GM12878 (cell line): ENCODE results near the gene GPR17. TPM values are rescaled to one million over a fixed set of nuclear protein-coding genes. Genes with fewer than 3 reads are reported as not detected.

Experiments
- ATAC-seq: fragments of 200-7000 bp; cut with Tn5 transposase; 3 replicates; pipeline ENCODE4 v1.9.1; 2020; ENCODE audit warnings: mild to moderate bottlenecking, moderate library complexity
- BruUV-seq: library from RNA; stranded (reverse); fragments of 400-500 nt; replicated peaks from 2 replicates; lab custom pipeline; 2021; lab: Mats Ljungman, UMichigan
- CTCF ChIA-PET: fragments of 300-600 bp; sonication (Branson Sonifier 250); formaldehyde crosslinking; extraction: SDS; loops from one replicate; lab custom pipeline; 2021; ENCODE audit warnings: inconsistent platforms; lab: Yijun Ruan, JAX
- POLR2A ChIA-PET: fragments of 350-600 bp; formaldehyde crosslinking; extraction: SDS; loops from one replicate; lab custom pipeline; 2021; ENCODE audit warnings: inconsistent platforms; lab: Charles Lee
- RAD21 ChIA-PET: fragments of 300-600 bp; sonication (Branson Sonifier 250); formaldehyde crosslinking; loops from one replicate; lab custom pipeline; 2023; ENCODE audit warnings: antibody characterized with exemption; ENCODE audit not compliant: unreplicated experiment; lab: Charles Lee
- SMC1A ChIA-PET: fragments of 300-600 bp; sonication (Branson Sonifier 250); formaldehyde crosslinking; loops from one replicate; lab custom pipeline; 2023; ENCODE audit not compliant: unreplicated experiment, uncharacterized antibody; lab: Charles Lee
- DNase-seq: peaks from one replicate; pipeline ENCODE4 v3.0.0-alpha.2; 2011; ENCODE audit warnings: low read depth, low spot score
- FAIRE-seq: peaks from 3 replicates; lab custom pipeline; 2011; peaks lifted over from hg19 to GRCh38; lab: Jason Lieb, UNC
- H2AFZ ChIP-seq: 2 replicates; pipeline ENCODE4 v1.6.0; 2011; ENCODE audit warnings: low read depth, low read length, control low read depth; ENCODE audit not compliant: control insufficient read depth
- H3K27ac ChIP-seq: 2 replicates; pipeline ENCODE4 v1.5.1; 2011; ENCODE audit warnings: control low read depth; ENCODE audit not compliant: control insufficient read depth, insufficient read depth
- H3K27me3 ChIP-seq, 2 experiments: replicated peaks in 1 of 2; 2 replicates each; pipeline versions ENCODE4 v1.6.0 to v1.6.1; 2011; ENCODE audit warnings: low read length in 1 of 2; ENCODE audit not compliant: control insufficient read depth in 2 of 2, insufficient read depth in 2 of 2
- H3K36me3 ChIP-seq, 2 experiments: 2 replicates each; pipeline ENCODE4 v1.5.1; 2011; ENCODE audit warnings: low read length in 1 of 2; ENCODE audit not compliant: control insufficient read depth in 2 of 2, insufficient read depth in 2 of 2
- H3K4me1 ChIP-seq: 2 replicates; pipeline ENCODE4 v1.6.1; 2011; ENCODE audit warnings: mild to moderate bottlenecking, low read length, moderate library complexity, mixed read lengths; ENCODE audit not compliant: control insufficient read depth, insufficient read depth
- H3K4me2 ChIP-seq: 2 replicates; pipeline ENCODE4 v1.6.0; 2011; ENCODE audit warnings: control low read depth; ENCODE audit not compliant: control insufficient read depth, insufficient read depth
- H3K4me3 ChIP-seq: fragments of 200-600 bp; sonication (generic); 2 replicates; pipeline ENCODE4 v1.5.1; 2016
- H3K79me2 ChIP-seq: 2 replicates; pipeline ENCODE4 v1.6.0; 2011; ENCODE audit warnings: low read length; ENCODE audit not compliant: control insufficient read depth, insufficient read depth
- H3K9ac ChIP-seq: 2 replicates; pipeline ENCODE4 v1.8.0; 2011; ENCODE audit warnings: low read length, control low read depth, mixed read lengths; ENCODE audit not compliant: control insufficient read depth, insufficient read depth
- H3K9me3 ChIP-seq: replicated peaks from 3 replicates; pipeline ENCODE4 v1.5.1; 2011; ENCODE audit warnings: mild to moderate bottlenecking, low read length; ENCODE audit not compliant: control insufficient read depth, insufficient read depth
- H4K20me1 ChIP-seq: 2 replicates; pipeline ENCODE4 v1.6.0; 2011; ENCODE audit not compliant: control insufficient read depth, insufficient read depth
- ASH2L ChIP-seq: fragments of 300-600, 200-600 bp; sonication (generic); IDR thresholded peaks from 2 replicates; pipeline ENCODE4 v1.6.1; 2017; ENCODE audit warnings: low read depth, mild to moderate bottlenecking, borderline replicate concordance
- BCLAF1 ChIP-seq: fragments of 450-650 bp; IDR thresholded peaks from 2 replicates; pipeline ENCODE4 v1.6.1; 2017; ENCODE audit warnings: antibody characterized with exemption, mild to moderate bottlenecking, moderate library complexity
- CBX3 ChIP-seq: fragments of 200-600 bp; sonication (generic); IDR thresholded peaks from 2 replicates; pipeline ENCODE4 v1.6.1; 2016; ENCODE audit warnings: low read depth, borderline replicate concordance
- CREB1 ChIP-seq: IDR thresholded peaks from 2 replicates; pipeline ENCODE4 v1.6.1; 2012; ENCODE audit warnings: low read depth, mild to moderate bottlenecking, inconsistent platforms
- HCFC1 ChIP-seq: fragments of 150-350 bp; IDR thresholded peaks from 2 replicates; pipeline ENCODE4 v1.6.1; 2014; ENCODE audit warnings: low read length
- KLF5 ChIP-seq: fragments of 450-650 bp; IDR thresholded peaks from 2 replicates; pipeline ENCODE4 v1.6.1; 2014; ENCODE audit warnings: mild to moderate bottlenecking; ENCODE audit not compliant: partially characterized antibody
- MEF2A ChIP-seq: IDR thresholded peaks from 2 replicates; pipeline ENCODE4 v1.6.1; 2011; ENCODE audit warnings: low read depth, mild to moderate bottlenecking, low read length, moderate library complexity; ENCODE audit not compliant: insufficient read depth
- MYC ChIP-seq: IDR thresholded peaks from 2 replicates; pipeline ENCODE4 v1.6.1; 2011; ENCODE audit warnings: mild to moderate bottlenecking, low read length, moderate library complexity, inconsistent platforms; ENCODE audit not compliant: insufficient read depth, insufficient replicate concordance, insufficient read length, severe bottlenecking
- NFIC ChIP-seq: IDR thresholded peaks from 2 replicates; pipeline ENCODE4 v1.6.1; 2012; ENCODE audit warnings: low read depth, mild to moderate bottlenecking, inconsistent platforms, low read length, moderate library complexity
- RB1 ChIP-seq: fragments of 450-650 bp; formaldehyde crosslinking; IDR thresholded peaks from 2 replicates; pipeline ENCODE4 v1.6.1; 2017; ENCODE audit warnings: mild to moderate bottlenecking, borderline replicate concordance
- RELB ChIP-seq: fragments of 450-650 bp; IDR thresholded peaks from 2 replicates; pipeline ENCODE4 v1.6.1; 2017; ENCODE audit warnings: low read depth, mild to moderate bottlenecking, moderate library complexity
- STAT1 ChIP-seq: fragments of 450-650 bp; conservative IDR thresholded peaks from 2 replicates; pipeline ENCODE4 v1.6.1; 2014; ENCODE audit warnings: antibody characterized with exemption, mild to moderate bottlenecking
- USF2 ChIP-seq: IDR thresholded peaks from 2 replicates; pipeline ENCODE4 v1.6.1; 2011; ENCODE audit warnings: low read depth, low read length, improper control_type of control experiment, borderline replicate concordance
- ZNF687 ChIP-seq: fragments of 450-650 bp; IDR thresholded peaks from 2 replicates; pipeline ENCODE4 v1.6.1; 2017; ENCODE audit warnings: mild to moderate bottlenecking, moderate library complexity
- WGBS: methylation state at CpG from one replicate; pipeline ENCODE4 v1.1.6; 2016; ENCODE audit warnings: low lambda C conversion rate; ENCODE audit not compliant: insufficient replicate concordance, insufficient coverage; ENCODE audit errors: missing lambda C conversion rate; 5-methylcytosine and 5-hydroxymethylcytosine counted together
- in situ Hi-C: fragments of 300-500 bp; cut with MboI; formaldehyde crosslinking; loops from 9 replicates; pipeline ENCODE4 v1.14.3; 2018; ENCODE audit warnings: mixed read lengths
- intact Hi-C: fragments of 100-400 bp; cut with micrococcal nuclease; formaldehyde crosslinking; loops from one replicate; pipeline ENCODE4 v1.14.2; 2022; ENCODE audit not compliant: unreplicated experiment
- polyA plus RNA-seq, 11 experiments: library from polyadenylated mRNA; depleted of rRNA in 4 of 11; unstranded in 6 of 11; stranded (reverse) in 5 of 11; fragments of >200 nt; fragmentation: Nextera tagmentation in 4 of 11; fragmentation: Illumina TruSeq in 1 of 11; extraction: Ambion mirVana in 4 of 11; extraction: Trizol in 1 of 11; gene quantifications; 1 replicate in 1 of 11; 2 replicates in 10 of 11; pipeline versions ENCODE4 v1.2.1 to v1.2.3, GENCODE V29; 2011 to 2016; ENCODE audit warnings: inconsistent platforms in 2 of 11, missing spikeins in 2 of 11, low read depth in 1 of 11
- total RNA-seq, 4 experiments: library from RNA; depleted of rRNA in 3 of 4; stranded (reverse); fragments of >200 nt in 3 of 4; fragmentation: Illumina TruSeq in 1 of 4; extraction: Trizol in 1 of 4; gene quantifications; 2 replicates each; pipeline versions ENCODE4 v1.2.1 to v1.2.3, GENCODE V29; 2013 to 2021

Gene GPR17
- total and polyA plus RNA-seq, 10 of the 15 experiments (the other 5 are each of a cell fraction or from before 2014, with no cell fraction given), result not detected

- RAD21 ChIA-PET, result no interaction called here
- Histone ChIP-seq H3K27me3 (no peaks in the 10 kb centered on the region), H3K4me3 (no peak overlapping the region), H3K4me2 (no peak overlapping the region), H3K9ac (no peak overlapping the region), H3K36me3 (no peaks in the 10 kb centered on the region), H3K4me1 (peaks cover 6% of the 10 kb centered on the region; the same call in 1 of the 2 replicates), H3K27ac (no peak overlapping the region)
- BruUV-seq, result no TSS peak
- POLR2A ChIA-PET, result no interaction called here
- in situ Hi-C loops (no loop called here), intact Hi-C loops (no loop called here)
- no peak for FAIRE-seq
- no peak for TF ChIP-seq RB1
- no peak for TF ChIP-seq NFIC
- TF ChIP-seq BCLAF1, result no peak
- TF ChIP-seq STAT1, result no peak
- TF ChIP-seq KLF5, result no peak
- TF ChIP-seq CREB1, result no peak
- TF ChIP-seq MYC, result no peak
- TF ChIP-seq HCFC1, result no peak
- no peak for TF ChIP-seq ZNF687
- TF ChIP-seq MEF2A, result no peak
- no peak for TF ChIP-seq ASH2L
- TF ChIP-seq RELB, result no peak
- no peak for TF ChIP-seq USF2
- TF ChIP-seq CBX3, result no peak
- TF ChIP-seq, all 136 proteins: peak for 0
- ATAC-seq (no peak), DNase-seq (no peak)
- no peaks in the 10 kb centered on the region for H3K79me2 ChIP-seq
- ChIA-PET CTCF (no interaction called here), SMC1A (no interaction called here)
- WGBS, result 60% methylated on average over 17 of the region's 18 CpGs
- H2AFZ ChIP-seq, result no peak overlapping the region
- no peaks in the 10 kb centered on the region for H3K9me3 ChIP-seq
- no peaks in the 10 kb centered on the region for H4K20me1 ChIP-seq
Measured at GRCh38 chr2:127627740-127628571, 18.0 kb upstream of the GPR17 start.
